ENCODE data around the gene TRAP1.

GRCh38 chr16:3661311-3661710, 56.0 kb downstream of the TRAP1 start:
- TF ChIP-seq EZH2 (IDR thresholded peaks at IDR 0.05; ENCODE audit: borderline replicate concordance, low read length): no peak
- TF ChIP-seq, protein P1, sequence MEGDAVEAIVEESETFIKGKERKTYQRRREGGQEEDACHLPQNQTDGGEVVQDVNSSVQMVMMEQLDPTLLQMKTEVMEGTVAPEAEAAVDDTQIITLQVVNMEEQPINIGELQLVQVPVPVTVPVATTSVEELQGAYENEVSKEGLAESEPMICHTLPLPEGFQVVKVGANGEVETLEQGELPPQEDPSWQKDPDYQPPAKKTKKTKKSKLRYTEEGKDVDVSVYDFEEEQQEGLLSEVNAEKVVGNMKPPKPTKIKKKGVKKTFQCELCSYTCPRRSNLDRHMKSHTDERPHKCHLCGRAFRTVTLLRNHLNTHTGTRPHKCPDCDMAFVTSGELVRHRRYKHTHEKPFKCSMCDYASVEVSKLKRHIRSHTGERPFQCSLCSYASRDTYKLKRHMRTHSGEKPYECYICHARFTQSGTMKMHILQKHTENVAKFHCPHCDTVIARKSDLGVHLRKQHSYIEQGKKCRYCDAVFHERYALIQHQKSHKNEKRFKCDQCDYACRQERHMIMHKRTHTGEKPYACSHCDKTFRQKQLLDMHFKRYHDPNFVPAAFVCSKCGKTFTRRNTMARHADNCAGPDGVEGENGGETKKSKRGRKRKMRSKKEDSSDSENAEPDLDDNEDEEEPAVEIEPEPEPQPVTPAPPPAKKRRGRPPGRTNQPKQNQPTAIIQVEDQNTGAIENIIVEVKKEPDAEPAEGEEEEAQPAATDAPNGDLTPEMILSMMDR (IDR thresholded peaks at IDR 0.05; ENCODE audit: low read length): no peak

All from OCI-LY1 (cell line).